ENCODE measurements around the gene CACNA1C.
"Not testable (repeated sequence)": the region's sequence is repeated elsewhere in the genome, so short reads cannot be mapped to it uniquely, and the experiment has no call there.

The CACNA1C gene

GRCh38 chr12:2076728-2077127, 23.9 kb downstream of the CACNA1C start:
- no peak for DNase-seq

- DNase-seq, result no peak
Observed at GRCh38 chr12:2080604-2081003, 27.8 kb downstream of the CACNA1C start.

GRCh38 chr12:2082321-2082720, 29.5 kb downstream of the CACNA1C start:
- no peak for DNase-seq

DNA sequence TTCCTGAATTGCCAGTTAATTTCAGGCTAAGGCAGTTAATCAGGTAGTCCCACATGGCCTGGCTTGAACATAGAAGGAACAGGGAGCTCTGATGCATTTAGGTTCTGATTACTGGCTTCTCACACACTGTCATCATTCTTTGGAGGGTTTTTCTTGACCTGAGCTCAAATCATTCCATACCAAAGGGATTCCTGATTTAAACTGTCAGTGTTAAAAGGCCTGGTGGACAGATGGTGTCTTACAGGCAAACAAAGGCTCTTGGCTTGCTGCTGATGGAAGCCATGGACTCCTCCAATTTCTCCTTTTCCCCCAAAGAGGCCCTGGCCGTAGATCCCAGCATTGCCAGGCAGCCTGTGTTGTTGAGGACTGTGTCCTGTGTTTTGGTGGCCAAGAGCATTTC, 30.2 kb downstream of the CACNA1C start:
- no peak for DNase-seq

DNA sequence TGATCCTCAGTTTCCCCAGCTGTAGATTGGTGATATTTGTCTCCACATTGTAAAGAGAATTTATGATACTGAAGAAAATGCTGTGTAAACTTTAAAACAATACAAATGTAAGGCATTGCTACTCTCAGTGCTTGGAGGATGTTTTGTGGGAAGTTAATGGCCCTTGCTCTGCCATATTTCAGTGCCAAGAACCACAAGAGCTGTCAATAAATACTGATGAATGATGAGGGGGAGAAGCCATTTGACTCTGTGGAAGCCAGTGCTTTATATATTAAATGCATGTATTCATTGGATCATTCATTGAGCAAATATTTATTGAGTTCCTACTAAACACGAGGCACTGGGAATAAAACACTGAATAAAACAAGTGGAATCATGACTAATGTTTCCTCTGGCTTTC, 30.8 kb downstream of the CACNA1C start:
- DNase-seq, result no peak

DNA sequence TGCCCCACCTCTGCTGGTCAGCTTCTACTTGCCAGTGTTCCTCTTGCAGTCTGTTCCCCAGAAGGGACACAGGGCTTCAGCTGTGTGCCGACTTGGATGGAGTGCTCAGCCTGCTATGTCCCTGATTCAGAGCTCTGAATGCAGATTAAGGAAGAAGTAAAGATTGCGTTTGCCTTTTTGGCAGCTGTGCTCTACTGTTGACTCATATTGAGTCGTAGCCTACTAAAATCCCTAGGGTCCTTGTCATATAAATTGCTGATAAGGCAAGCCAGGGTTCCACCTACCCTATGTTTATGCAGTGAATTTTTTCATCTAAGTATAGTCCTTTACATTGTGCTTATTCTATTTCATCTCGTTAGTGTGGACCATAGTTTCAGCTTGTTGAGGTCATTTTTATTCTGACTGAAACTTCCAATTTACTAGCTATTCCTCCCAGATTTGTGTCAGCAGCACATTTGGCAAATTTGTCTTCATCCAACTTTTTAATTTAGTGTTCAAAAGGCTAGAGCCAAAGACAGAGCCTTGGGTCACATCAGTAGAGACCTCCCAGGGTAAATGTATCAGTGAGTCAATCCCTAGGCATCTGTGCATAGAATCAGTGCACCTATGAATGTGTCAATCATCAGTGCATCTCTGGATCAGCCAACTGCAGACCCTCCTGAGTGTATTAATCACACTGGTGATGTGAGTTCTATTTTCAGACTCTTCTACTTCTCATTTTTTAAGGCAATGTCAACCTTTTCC, 31.9 kb downstream of the CACNA1C start:
- peak; percentile 49 for DNase-seq

DNA sequence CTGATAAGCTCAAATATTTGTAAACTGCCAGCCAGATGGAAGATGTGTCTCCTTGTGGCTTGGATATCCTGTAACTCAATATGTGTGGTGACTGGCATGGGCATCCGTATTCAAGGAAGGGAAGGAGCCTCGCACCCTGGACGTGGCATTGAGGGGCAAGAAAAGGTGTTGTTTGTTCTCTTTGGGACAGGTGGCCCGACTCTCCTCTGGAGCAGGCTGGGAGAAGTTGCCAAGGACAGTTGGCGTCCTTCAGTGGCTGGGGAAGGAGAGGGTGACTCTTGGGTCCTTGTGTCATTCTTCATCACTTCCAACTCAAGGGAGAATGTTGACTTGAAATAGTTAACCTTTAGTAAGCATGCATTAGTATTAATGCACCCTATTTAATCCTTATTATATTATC, 39.6 kb downstream of the CACNA1C start:
- DNase-seq, result no peak

- DNase-seq, result peak; percentile 33
Observed at GRCh38 chr12:2092890-2093289, 40.1 kb downstream of the CACNA1C start.

DNA sequence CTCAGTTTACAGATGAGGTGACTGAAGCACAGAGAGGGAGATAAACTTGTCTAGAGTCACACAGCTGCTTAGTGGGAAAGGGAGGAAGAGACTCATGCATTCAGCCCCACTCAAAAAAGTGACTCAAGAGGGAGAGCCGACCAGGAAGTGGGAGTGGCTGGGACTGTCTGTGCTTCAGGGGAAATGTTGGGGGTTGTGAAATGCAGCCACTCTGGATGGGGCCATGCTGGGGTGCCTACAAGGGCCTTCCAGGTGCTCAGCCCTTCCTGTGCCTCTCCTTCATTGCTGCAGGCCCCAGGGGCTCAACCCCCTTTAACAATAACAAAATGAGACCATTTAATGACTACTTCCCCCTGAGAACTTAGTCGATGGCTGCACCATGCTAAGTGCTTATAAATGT, 41.8 kb downstream of the CACNA1C start:
- DNase-seq, result no peak

DNA sequence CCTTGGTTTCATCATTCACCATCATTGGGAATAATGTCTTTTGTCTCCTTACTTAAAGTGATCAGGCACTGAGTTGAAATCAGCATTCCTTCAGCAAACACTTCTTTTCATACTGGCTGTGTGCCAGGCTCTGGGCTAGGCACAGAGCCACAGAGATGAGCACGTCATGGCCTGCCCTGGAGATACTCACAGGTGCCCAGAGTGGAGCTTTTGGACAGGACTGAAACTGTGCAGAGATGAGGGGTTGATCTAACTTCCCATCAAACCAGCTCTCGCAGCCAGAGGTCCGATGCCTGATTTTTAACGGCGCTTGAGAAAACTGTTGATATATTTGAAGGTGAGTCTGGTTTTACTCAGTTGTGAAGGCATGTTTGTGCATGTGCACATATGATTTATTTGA, 43.1 kb downstream of the CACNA1C start:
- DNase-seq, result no peak

DNA sequence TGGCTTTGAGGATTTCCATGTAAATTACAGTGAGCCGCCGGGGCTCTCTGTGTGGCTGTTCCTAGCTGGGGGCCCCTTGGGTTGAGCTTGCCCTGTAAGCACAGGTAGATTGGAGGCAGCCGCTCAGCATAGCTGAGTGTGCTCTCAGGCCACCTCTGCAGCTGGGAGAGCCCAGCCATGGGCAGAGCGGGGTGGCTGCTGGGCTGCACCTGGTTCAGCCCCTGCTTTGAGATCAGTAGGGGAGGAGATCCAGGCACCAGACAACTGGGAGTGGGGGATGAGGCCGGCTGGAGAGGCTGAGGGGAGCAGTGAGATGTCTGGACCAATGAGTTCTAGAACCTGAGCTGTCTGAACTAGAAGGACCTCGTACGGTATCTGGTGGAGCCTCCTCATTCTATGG, 44.8 kb downstream of the CACNA1C start:
- DNase-seq, result no peak

DNA sequence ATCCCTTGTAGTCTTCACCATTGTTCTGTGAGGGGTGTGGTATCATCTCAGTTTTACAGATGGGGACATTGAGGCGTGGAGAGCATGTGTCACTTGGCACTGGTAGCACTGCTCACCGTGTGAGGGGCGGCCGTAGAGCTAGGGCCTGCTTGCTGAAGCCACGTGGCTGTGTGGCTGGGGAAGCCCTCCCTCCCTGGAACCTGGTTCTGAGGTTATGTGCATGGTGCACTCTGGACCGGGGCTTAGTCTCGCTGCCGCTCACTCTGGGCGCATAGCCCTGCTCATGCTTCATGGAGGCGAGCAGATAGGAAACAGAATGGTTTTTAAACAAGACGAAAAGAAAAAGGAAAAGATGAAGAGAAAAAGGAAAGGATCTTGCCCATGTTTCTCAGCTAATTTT, 46.1 kb downstream of the CACNA1C start:
- DNase-seq, result no peak

DNA sequence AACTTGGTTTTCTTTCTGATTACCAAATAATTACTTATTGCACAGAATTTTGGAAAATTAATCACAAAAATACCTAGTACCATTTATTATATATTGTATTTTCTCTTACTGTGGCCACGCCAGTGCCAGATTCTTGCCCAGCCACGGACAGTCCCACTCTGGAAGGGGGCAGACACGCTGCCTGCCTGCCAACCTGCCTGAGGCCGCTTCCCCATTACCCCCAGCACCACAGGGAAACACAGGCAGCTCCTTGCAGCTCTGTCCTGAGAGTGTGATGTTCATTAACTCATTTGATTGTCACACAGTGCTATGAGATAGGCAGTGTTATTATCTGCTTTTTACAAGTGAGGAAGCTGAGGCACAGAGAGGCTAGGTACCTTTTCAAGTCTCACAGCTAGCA, 46.8 kb downstream of the CACNA1C start:
- DNase-seq, result no peak

- DNase-seq, result no peak
Observed at GRCh38 chr12:2101359-2101758, 48.6 kb downstream of the CACNA1C start.

- no peak for DNase-seq
Observed at GRCh38 chr12:2101771-2102170, 49.0 kb downstream of the CACNA1C start.

DNA sequence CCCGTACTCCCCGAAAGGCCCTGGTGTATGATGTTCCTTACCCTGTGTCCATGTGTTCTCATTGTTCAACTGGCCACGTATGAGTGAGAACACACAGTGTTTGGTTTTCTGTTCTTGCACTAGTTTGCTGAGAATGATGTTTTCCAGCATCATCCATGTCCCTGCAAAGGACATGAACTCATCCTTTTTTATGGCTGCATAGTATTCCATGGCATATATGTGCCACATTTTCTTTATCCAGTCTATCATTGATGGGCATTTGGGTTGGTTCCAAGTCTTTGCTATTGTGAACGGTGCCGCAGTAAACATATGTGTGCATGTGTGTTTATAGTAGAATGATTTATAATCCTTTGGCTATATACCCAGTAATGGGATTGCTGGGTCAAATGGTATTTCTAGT, 49.9 kb downstream of the CACNA1C start:
- DNase-seq, result not testable (repeated sequence)

DNA sequence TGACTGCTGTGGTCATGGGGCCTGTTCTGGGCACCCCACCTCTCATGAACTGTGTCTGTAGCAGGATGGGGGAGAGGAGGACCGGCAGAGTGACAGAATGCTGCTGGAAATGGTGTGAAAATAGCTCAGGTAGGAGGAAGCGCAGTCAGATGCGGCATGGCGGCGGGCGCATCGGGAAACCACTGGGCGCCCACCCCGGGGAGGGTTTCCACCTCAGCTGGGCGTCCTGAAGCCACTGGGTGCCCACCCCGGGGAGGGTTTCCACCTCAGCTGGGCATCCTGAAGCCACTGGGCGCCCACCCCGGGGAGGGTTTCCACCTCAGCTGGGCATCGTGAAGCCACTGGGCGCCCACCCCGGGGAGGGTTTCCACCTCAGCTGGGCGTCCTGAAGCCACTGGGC, 52.6 kb downstream of the CACNA1C start:
- DNase-seq, result not testable (repeated sequence)

GRCh38 chr12:2108166-2108565, 55.4 kb downstream of the CACNA1C start:
- no peak for DNase-seq

- DNase-seq, result no peak
Observed at GRCh38 chr12:2108975-2109671, 56.3 kb downstream of the CACNA1C start.

DNA sequence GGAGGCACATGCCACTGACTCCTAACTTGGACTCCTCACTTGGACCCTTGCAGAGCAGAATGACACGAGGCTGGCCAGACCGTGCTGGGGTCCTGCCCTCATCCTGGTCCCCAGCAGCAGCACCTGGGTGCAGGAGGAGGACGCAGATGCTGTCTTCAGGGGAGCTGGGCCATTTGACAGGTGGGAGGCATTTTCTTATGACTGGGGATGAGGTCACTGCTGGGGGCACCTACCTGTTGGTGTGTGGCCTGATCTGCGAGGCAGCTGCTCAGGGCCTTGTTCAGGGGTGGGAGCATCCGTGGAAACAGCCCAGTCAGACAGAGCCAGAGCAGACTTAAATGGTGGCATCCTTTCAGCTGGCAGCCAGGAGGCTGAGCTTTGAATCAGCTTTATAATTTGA, 57.3 kb downstream of the CACNA1C start:
- no peak for DNase-seq

GRCh38 chr12:2110849-2111566, 58.2 kb downstream of the CACNA1C start:
- no peak for DNase-seq

DNA sequence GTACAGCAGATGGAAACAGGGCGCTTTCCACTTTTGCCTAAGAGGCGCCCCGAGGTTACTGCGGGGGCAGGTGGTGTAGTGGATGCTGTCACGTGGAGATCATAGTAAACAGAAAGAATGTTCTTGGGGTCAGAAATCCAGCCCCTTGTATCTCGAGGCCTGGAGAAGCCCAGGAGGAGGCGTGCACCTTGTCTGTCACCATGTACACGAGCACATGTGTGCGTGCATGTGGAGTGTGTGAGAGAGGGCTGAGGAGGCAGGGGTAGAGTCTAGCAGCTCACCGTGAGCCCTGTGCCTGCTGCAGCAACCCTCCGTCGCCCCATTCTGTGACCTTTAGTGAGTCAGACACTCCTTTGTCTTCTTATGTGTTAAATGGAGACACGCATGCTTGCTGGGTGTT, 59.0 kb downstream of the CACNA1C start:
- no peak for DNase-seq

GRCh38 chr12:2112401-2112800, 59.6 kb downstream of the CACNA1C start:
- no peak for DNase-seq

Data from amniotic stem cell (primary cell).